Stimulated activated CD4-positive, alpha-beta T cell treated with anti-CD3 and anti-CD28 coated beads, Interleukin-4, amount 100 ng/mL, for 48 hours (primary cell): ENCODE results near the gene POGK.

Experiments
- DNase-seq, 2 donors: peaks; one replicate each; pipeline ENCODE4 v3.0.0-alpha.2; 2020; ENCODE audit warnings: low read depth in 2 of 2

The POGK gene

GRCh38 chr1:166902279-166902678 lies 63.0 kb downstream of the POGK start:
- DNase-seq, result no peak

- DNase-seq, result no peak
Observed at GRCh38 chr1:166903232-166903631, 64.0 kb downstream of the POGK start.

GRCh38 chr1:166905136-166905535 lies 65.9 kb downstream of the POGK start:
- no peak for DNase-seq

GRCh38 chr1:166905900-166906299 lies 66.6 kb downstream of the POGK start:
- no peak for DNase-seq
